Nephron (organoid): ENCODE results near the gene MTSS2.

ENCODE experiments used
- H3K27ac Mint-ChIP-seq, 3 experiments: 2 replicates each; pipeline ENCODE4 v1.8.0; 2020; ENCODE audit warnings: mixed read lengths in 3 of 3, mild to moderate bottlenecking in 2 of 3, moderate library complexity in 1 of 3
- H3K27me3 Mint-ChIP-seq: 2 replicates; pipeline ENCODE4 v1.8.0; 2021; ENCODE audit warnings: low read depth, mild to moderate bottlenecking, moderate library complexity, mixed read lengths
- H3K36me3 Mint-ChIP-seq: 2 replicates; pipeline ENCODE4 v1.8.0; 2020; ENCODE audit warnings: low read depth, mixed read lengths
- H3K4me1 Mint-ChIP-seq: 2 replicates; pipeline ENCODE4 v1.8.0; 2020; ENCODE audit warnings: mixed read lengths
- H3K4me3 Mint-ChIP-seq, 3 experiments: 2 replicates each; pipeline ENCODE4 v1.8.0; 2020; ENCODE audit warnings: mild to moderate bottlenecking in 3 of 3, mixed read lengths in 3 of 3, moderate library complexity in 2 of 3
- H3K9me3 Mint-ChIP-seq: 2 replicates; pipeline ENCODE4 v1.8.0; 2020; ENCODE audit warnings: mixed read lengths
- CTCF ChIP-seq, 3 experiments: fragments of 200-600 bp; sonication (generic); IDR thresholded peaks; one replicate each; pipeline ENCODE4 v1.5.0; 2021; ENCODE audit warnings: antibody characterized with exemption in 3 of 3; ENCODE audit not compliant: unreplicated experiment in 3 of 3

The MTSS2 gene

DNA sequence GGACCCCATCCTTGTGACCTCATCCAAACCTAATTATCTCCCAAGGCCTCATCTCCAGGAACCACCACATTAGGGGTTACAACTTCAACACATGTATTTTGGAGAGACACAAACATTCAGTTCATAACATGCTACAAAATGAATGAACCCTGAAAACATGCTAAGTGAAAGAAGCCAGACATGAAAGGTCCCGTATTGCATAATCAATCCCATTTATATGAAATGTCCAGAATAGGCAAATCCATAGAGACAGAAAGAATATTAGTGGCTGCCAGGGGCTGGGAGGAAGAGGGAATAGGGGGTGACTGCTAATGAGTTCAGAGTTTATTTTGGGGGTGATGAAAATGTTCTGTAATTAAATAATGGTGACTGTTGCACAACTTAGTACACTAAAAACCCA is 43.2 kb downstream of the MTSS2 start:
- H3K27ac Mint-ChIP-seq: no peak overlapping the region
- peaks cover 16% of the 10 kb centered on the region for H3K4me1 Mint-ChIP-seq
- no peaks in the 10 kb centered on the region for H3K9me3 Mint-ChIP-seq
- no peak overlapping the region for H3K4me3 Mint-ChIP-seq
- no peak for TF ChIP-seq CTCF (IDR thresholded peaks at IDR 0.05; ENCODE audit: unreplicated experiment in 3 of 3)
- H3K36me3 Mint-ChIP-seq: no peaks in the 10 kb centered on the region
- peaks cover 4% of the 10 kb centered on the region for H3K27me3 Mint-ChIP-seq

GRCh38 chr16:70638814-70639792 is 46.8 kb downstream of the MTSS2 start:
- Mint-ChIP-seq H3K4me3 (no peak overlapping the region), H3K9me3 (no peaks in the 10 kb centered on the region), H3K4me1 (peaks cover 5% of the 10 kb centered on the region), H3K36me3 (no peaks in the 10 kb centered on the region), H3K27me3 (peaks cover 4% of the 10 kb centered on the region), H3K27ac (peak overlapping the region in 2 of 3 experiments; percentile 29 to 57)
- TF ChIP-seq CTCF (IDR thresholded peaks at IDR 0.05; ENCODE audit: unreplicated experiment in 3 of 3): no peak
